HG03521 (cell line): ENCODE results near the gene NFATC3.

Experiments used
- ATAC-seq: cut with Tn5 transposase; IDR thresholded peaks from one replicate; pipeline ENCODE4 v1.9.1; 2021; ENCODE audit warnings: mild to moderate bottlenecking, moderate library complexity; ENCODE audit not compliant: unreplicated experiment

NFATC3 gene

DNA sequence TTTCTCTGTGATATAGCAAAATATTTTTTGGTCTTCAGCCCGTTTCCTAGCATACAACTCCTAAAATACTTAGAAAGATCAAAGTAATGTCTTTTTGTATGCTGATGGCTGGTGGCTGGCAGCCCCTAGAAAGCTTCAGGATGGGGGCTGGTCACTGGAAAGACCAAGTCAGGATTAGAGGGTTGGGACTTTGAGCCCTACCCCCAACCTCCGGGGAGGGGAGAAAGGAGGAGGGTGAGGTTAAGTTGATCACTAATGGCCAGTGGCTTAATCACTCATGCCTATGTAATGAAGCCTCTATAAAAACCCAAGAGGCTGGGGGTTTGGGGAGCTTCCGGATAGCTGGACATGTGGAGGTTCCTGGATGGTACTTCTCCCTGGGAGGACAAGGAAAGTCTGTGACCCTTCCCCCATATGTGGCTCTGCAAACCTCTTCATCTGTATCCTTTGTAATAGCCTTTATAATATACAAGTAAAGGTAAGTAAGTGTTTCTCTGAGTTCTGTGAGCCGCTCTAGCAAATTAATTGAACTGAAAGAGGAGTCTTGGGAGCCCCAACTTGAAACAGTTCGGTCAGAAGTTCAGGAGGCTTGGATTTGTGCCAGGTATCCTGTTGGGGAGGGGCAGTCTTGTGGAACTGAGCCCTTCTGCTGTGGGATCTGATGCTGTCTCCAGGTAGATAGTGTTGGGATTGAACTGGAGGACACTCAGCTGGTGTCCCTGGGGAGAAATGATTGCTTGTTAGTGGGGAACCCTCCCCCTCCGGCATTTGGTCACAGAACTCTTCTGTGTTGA lies 182.6 kb downstream of the NFATC3 start:
- ATAC-seq: no peak

DNA sequence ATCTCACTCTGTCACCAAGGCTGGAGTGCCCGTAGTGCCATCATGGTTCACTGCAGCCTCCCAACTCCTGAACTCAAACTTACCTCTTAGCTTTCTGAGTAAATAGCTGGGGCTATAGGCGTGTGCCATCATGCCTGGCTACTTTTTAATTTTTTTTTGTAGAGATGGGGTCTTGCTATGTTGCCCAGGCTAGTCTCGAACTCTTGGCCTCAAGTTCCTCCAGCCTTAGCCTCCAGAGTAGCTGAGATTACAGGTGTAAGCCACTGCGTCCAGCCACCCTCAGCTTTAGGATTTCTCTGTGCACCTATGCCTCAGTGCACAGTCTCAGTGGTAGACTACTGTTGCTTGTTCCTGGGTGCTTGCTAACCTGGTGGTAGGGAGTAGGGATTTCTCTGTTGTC lies 184.6 kb downstream of the NFATC3 start:
- no peak for ATAC-seq

DNA sequence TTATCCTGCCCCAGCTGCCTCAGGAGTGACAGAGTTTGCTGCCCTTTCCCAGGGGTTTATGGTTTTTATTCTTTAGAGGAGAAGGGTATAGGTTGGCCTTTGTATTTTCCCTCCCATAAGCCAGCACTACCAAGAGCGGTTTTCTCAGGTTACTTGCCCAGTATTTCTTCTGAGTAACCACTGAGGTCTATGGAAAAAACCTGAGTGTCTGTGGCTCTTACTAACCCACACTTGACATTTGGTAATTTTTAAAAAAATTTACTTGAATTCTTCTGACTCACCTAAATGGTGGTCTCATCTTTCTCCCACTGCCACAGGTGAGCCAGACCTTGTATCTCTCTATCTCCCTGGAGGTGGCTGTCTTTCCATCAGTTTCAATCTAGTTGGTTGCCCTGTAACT lies 185.2 kb downstream of the NFATC3 start:
- ATAC-seq: no peak

- ATAC-seq: no peak
Measured at GRCh38 chr16:68272507-68273209, 187.5 kb downstream of the NFATC3 start.

DNA sequence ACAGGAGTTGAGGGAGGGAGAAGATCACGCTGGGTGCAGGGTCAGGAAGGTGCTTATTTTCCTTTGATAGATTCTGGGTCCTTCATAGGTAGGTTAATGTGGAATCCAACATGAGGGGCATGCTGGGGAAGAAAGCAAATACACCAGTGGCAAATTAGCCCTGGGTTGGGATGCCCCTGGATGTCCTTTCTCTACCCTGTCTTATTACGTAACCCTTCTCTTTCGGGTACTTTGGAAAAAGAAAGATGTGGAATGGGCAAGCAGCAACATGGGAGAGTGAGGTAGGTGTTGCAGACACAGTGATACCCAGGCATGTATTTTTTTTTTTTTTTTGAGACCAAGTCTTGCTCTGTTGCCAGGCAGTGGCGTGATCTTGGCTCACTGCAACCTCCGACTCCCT lies 188.3 kb downstream of the NFATC3 start:
- ATAC-seq: no peak

DNA sequence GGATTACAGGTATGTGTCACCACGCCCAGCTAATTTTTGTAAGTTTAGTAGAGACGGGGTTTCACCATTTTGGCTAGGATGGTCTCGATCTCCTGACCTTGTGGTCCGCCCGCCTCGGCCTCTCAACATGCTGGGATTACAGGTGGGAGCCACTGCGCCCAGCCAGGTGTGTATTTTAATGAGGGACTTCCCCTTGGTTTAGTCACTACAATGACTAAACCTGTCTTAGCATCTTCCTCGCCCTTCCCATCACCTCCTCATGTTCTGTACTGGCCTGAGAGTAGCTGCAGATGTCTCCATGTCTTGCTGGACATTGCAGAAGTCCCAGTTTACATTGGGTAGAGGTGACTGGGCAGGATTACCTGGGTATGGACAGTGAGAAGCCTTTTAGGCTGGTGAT lies 188.7 kb downstream of the NFATC3 start:
- ATAC-seq: no peak

DNA sequence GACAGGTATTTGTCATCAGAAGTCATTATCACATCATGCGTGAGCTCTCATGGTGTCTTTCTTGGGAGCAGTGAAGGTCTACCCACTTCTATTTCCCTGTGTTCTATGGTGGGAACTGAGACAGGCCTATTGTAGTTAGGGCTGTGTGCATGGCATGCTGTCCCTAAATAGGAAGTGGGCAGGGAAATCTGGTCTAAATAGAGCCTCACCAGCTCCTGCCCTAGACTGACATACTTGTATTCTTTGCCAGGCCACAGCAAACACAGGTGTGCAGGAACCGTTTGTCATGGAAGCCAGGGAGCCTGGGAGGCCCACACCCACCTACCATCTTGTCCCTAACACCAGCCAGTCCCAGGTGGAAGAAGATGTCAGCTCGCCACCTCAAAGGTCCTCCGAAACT lies 189.3 kb downstream of the NFATC3 start:
- no peak for ATAC-seq

DNA sequence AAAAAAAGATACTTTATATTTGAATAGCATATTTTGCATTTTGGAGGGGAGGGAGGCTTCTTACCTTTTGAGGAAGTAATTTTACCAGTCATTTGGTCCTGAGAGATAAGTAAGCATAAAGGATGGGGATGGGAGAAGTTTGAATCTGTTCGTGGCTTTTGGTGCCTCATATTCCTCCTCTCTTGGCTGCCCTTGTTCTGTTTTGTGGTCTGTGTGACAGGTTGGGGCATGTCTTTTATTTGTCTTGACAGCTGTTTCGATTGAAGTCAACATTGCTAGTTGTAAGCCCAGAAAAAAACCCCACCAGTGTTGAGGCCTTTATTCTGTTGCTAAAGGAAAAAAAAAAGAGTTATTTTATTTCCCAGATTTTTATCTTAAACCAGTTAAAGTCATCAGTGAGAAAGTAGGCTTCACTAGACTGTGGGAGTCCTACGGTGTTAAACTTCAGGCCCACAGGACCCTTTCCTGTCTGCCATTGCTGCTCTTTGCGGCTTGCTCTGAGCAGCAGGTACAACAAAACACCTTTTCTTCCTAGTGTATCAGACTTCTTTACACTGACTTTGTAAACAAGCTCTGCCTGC lies 190.5 kb downstream of the NFATC3 start:
- no peak for ATAC-seq

DNA sequence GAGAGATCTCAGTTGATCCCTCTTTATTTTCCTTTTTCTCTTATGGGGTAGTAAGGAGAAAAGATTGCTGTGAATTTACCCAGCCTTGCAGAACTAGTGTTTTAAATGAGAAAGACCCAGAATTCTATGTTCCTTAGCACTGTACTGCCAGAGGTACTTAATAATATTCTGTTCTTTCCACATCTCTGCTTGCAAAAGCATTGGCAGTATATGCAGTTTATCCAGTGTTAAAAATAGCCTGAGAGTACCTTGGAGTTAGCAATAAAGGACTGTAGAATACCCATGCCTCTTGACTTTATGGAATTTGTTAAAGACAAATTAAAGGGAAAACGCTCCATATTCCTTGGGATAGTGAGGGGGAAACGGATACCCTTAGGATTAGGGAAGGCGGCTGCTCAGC lies 191.1 kb downstream of the NFATC3 start:
- ATAC-seq: no peak
